SH-SY5Y (cell line): Measurements from ENCODE around the gene TRIM44.

Experiments used
- GATA2 ChIP-seq: IDR thresholded peaks from 2 replicates; pipeline ENCODE4 v1.6.1; 2011; ENCODE audit warnings: mild to moderate bottlenecking, low read depth, low read length
- GATA3 ChIP-seq: IDR thresholded peaks from 2 replicates; pipeline ENCODE4 v1.6.1; 2011; ENCODE audit warnings: low read depth, mild to moderate bottlenecking, low read length, moderate library complexity

TRIM44 gene

DNA sequence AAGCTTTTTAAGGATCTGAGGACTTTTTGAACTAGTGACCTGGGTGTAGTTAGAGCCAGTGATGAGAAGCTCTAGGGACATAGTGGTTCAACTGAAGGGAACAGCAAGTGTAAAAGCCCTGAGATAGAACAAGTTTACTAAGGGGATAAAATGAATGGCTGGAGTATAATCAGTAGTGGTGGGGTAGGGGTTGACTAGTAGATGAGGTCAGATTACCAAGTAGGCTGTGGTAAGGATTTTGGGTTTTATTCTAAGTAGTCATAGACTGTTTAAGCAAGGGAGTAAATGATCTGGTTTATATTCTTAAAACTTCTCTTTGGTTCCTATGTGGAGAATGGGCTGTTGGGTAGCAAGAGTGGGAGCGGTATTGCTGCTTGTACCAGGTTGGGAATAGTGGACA, 15.3 kb downstream of the TRIM44 start:
- TF ChIP-seq GATA3 = no peak
- no peak for TF ChIP-seq GATA2

- TF ChIP-seq GATA3 (no peak), GATA2 (no peak)
These were observed 15.9 kb downstream of the TRIM44 start for GRCh38 chr11:35678471-35678870.

- TF ChIP-seq GATA3 = no peak
- TF ChIP-seq GATA2 = no peak
These were observed 16.4 kb downstream of the TRIM44 start for GRCh38 chr11:35678975-35679374.

DNA sequence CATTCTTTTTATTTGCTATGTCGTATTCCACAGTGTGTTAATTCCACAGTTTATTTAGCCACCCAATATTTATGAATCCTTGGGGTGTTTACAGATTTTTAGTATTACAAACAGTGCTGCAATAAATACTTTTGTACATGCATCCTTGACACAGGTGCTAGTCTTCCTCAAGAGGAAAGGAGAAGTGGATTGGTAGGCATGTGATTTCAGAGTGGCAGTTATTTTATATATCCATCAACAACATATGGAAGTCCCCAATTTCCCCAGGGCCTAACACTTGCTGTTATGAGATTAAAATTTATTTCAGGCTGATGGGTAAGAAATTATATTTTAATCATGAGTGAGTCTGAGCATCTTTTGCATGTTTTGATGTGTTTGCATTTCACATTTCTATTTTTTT, 17.9 kb downstream of the TRIM44 start:
- TF ChIP-seq GATA2 (no peak), GATA3 (no peak)

GRCh38 chr11:35681163-35681767, 18.7 kb downstream of the TRIM44 start:
- TF ChIP-seq GATA2 = no peak
- no peak for TF ChIP-seq GATA3

GRCh38 chr11:35682230-35683173, 19.9 kb downstream of the TRIM44 start:
- TF ChIP-seq GATA3 = no peak
- TF ChIP-seq GATA2 = no peak

GRCh38 chr11:35683728-35684339, 21.3 kb downstream of the TRIM44 start:
- TF ChIP-seq GATA2 (no peak), GATA3 (no peak)

DNA sequence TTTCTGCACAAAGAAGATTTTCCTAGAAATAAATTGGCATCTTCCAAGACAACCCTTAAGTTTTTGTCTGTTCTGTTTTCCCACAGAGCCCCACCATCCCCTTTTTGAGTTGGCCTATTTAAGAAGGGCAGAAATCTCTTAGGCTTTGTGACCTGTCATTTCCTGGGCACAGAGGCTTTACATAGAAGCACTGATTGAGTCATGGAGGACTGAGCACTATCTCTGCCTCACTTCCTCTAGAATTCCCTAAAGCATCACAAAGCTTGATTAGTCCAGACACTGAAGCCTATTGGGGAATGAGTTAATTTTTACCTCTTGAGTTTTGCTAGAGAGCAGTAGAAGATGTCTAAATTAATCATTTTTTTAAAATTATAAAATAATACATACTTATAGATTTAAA, 25.4 kb downstream of the TRIM44 start:
- TF ChIP-seq GATA2 (no peak), GATA3 (no peak)

- TF ChIP-seq GATA3 (no peak), GATA2 (no peak)
These were observed 26.8 kb downstream of the TRIM44 start for GRCh38 chr11:35689081-35689996.

DNA sequence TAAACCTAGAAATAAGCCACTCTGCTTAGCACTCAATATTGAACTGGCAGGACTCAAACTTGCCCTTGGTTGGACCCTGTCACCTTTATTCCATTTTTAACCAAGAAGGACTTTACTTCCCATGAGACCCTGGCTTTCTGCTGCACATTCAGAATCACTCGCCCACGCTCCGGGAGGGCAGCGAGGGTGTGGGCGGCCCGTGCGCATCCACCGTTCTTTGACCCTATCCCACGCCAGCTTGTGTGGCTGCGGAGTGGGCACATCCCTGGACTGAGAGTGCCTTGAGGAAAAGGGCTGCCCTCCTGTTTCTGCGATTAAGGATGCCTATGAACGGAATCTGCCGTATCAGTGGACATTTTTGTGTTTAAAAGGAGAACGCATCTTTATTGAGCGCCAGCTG, 39.6 kb downstream of the TRIM44 start:
- no peak for TF ChIP-seq GATA2
- TF ChIP-seq GATA3 = no peak

GRCh38 chr11:35709376-35709775, 46.8 kb downstream of the TRIM44 start:
- TF ChIP-seq GATA3 (no peak), GATA2 (no peak)

DNA sequence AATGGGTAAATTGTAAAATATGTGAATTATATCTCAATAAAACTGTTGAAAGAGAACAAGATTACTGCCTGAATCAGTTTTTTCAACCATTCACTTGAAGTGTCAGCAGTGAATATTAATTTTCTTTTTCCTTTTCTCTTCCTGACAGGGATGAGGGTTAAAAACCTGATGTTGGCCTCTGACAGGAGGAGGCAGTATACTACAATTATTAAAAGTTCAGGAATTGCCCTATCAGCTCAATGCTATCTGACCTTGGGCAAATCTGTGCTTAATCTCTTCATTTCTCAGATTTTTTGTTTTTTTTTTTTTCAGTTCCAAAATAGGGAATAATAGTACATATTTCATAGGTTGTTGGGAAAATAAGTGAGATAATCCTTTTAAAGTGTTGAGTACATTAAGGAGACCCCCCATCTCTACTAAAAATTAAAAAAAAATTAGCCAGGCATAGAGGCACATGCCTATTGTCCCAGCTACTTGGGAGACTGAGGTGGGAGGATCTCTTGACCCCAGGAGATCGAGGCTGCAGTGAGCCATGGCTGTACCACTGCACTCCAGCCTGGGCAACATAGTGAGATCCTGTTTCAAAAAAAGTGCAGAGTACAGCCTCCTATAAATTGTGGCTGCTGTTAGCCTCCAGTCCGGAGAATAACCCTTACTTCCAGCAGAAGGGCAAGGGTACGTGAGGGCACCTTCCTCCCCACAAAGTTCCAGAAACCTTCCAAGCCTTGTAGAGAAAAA, 48.8 kb downstream of the TRIM44 start:
- TF ChIP-seq GATA3 (no peak), GATA2 (no peak)

DNA sequence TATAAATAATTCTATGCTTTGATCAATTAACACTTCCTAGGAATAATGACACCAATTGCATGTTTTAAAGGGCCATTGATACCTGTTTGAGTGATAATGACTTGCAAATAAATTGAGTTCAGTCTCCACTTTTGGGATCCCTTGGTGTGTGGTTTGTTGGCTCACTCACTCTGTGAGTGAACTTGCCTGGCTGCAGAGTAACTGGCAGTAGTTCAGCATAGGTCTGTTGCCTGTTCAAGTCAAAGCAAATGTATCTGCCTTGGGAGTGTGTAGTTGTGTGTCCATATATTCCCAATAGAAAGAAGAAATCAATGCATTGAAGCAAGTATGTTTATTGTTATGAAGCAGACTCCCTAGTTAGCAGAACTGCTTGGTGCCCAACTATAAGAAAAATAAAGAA, 49.3 kb downstream of the TRIM44 start:
- no peak for TF ChIP-seq GATA2
- TF ChIP-seq GATA3 = no peak

- no peak for TF ChIP-seq GATA2
- no peak for TF ChIP-seq GATA3
These were observed 50.0 kb downstream of the TRIM44 start for GRCh38 chr11:35712533-35712932.
